K562 (cell line): ENCODE data around the gene RELL1. TPM values are rescaled to one million over a fixed set of nuclear protein-coding genes. Genes with fewer than 3 reads are reported as not detected.

Experiments used
- ATAC-seq: fragments of 200-7000 bp; cut with Tn5 transposase; 3 replicates; pipeline ENCODE4 v1.9.1; 2020; ENCODE audit warnings: moderate library complexity
- BruUV-seq: library from RNA; stranded (reverse); fragments of 400-500 nt; replicated peaks from 2 replicates; lab custom pipeline; 2021; lab: Mats Ljungman, UMichigan
- CTCF ChIA-PET: fragments of 300-600 bp; formaldehyde crosslinking; extraction: SDS; loops from one replicate; lab custom pipeline; 2021; ENCODE audit warnings: low intra/inter-chr PET ratio; lab: Yijun Ruan, JAX
- POLR2A ChIA-PET: fragments of 300-600, 350-650 bp; sonication (Branson Sonifier 250); formaldehyde crosslinking; extraction: SDS; loops from one replicate; lab custom pipeline; 2021; ENCODE audit warnings: antibody characterized with exemption, inconsistent platforms; lab: Yijun Ruan, JAX
- DNase-seq, 4 experiments: peaks; one replicate each; pipeline versions ENCODE4 v3.0.0 to v3.0.0-alpha.2; 2011 to 2018; ENCODE audit warnings: low spot score in 3 of 4, mixed read lengths in 3 of 4; ENCODE audit errors: extremely low read depth in 1 of 4
- FAIRE-seq: peaks from 2 replicates; lab custom pipeline; 2011; peaks lifted over from hg19 to GRCh38; lab: Jason Lieb, UNC
- H2AFZ ChIP-seq: 2 replicates; pipeline ENCODE4 v1.6.0; 2011; ENCODE audit warnings: low read depth, low read length, control low read depth, inconsistent platforms
- H3K27ac ChIP-seq: fragments of 200-600 bp; 3 replicates; pipeline ENCODE4 v1.8.0; 2011; ENCODE audit warnings: low read depth, mild to moderate bottlenecking, control low read depth, inconsistent platforms, low read length, moderate library complexity, mixed read lengths; ENCODE audit errors: extremely low read depth
- H3K27me3 ChIP-seq, 2 experiments: fragments of 300-600 bp in 1 of 2; 2 replicates in 1 of 2; 3 replicates in 1 of 2; pipeline versions ENCODE4 v1.6.0 to v1.8.0; 2011; ENCODE audit warnings: inconsistent platforms in 2 of 2, low read length in 2 of 2, mild to moderate bottlenecking in 1 of 2, mixed read lengths in 1 of 2, moderate library complexity in 1 of 2; ENCODE audit not compliant: control insufficient read depth in 2 of 2, insufficient read depth in 2 of 2
- H3K36me3 ChIP-seq: fragments of 300-600 bp; 3 replicates; pipeline ENCODE4 v1.8.0; 2011; ENCODE audit warnings: mild to moderate bottlenecking, low read length, inconsistent platforms; ENCODE audit not compliant: control insufficient read depth, insufficient read depth
- H3K4me1 ChIP-seq, 2 experiments: fragments of 200-600 bp in 1 of 2; replicated peaks in 1 of 2; 2 replicates in 1 of 2; 3 replicates in 1 of 2; pipeline versions ENCODE4 v1.5.1 to v1.8.0; 2011; ENCODE audit warnings: inconsistent platforms in 2 of 2, low read length in 2 of 2, mild to moderate bottlenecking in 1 of 2, mixed read lengths in 1 of 2, moderate library complexity in 1 of 2; ENCODE audit not compliant: control insufficient read depth in 2 of 2, insufficient read depth in 2 of 2
- H3K4me2 ChIP-seq: 2 replicates; pipeline ENCODE4 v1.6.1; 2011; ENCODE audit warnings: low read length, control low read depth, inconsistent platforms, mixed read lengths; ENCODE audit not compliant: insufficient read depth
- H3K4me3 ChIP-seq: fragments of 200-600 bp; sonication (generic), shearing (Covaris generic); 2 replicates; pipeline ENCODE4 v1.5.1; 2016; ENCODE audit warnings: control low read depth, inconsistent platforms
- H3K79me2 ChIP-seq: fragments of 200-600 bp; 3 replicates; pipeline ENCODE4 v1.8.0; 2011; ENCODE audit warnings: low read length, inconsistent platforms; ENCODE audit not compliant: control insufficient read depth, insufficient read depth
- H3K9ac ChIP-seq, 2 experiments: 2 replicates each; pipeline versions ENCODE4 v1.6.0 to v1.6.1; 2011; ENCODE audit warnings: low read depth in 2 of 2, low read length in 2 of 2, control low read depth in 1 of 2, inconsistent platforms in 1 of 2, mild to moderate bottlenecking in 1 of 2, mixed read lengths in 1 of 2; ENCODE audit not compliant: insufficient read depth in 1 of 2
- H3K9me1 ChIP-seq: one replicate; pipeline ENCODE4 v1.6.0; 2011; ENCODE audit warnings: inconsistent platforms, mild to moderate bottlenecking, low read length, moderate library complexity; ENCODE audit not compliant: control insufficient read depth, insufficient read depth
- H3K9me3 ChIP-seq: replicated peaks from 2 replicates; pipeline ENCODE4 v1.5.1; 2011; ENCODE audit warnings: low read depth, low read length, inconsistent platforms; ENCODE audit not compliant: control insufficient read depth, insufficient read depth
- H4K20me1 ChIP-seq: replicated peaks from 2 replicates; pipeline ENCODE4 v1.6.1; 2011; ENCODE audit warnings: low read length, inconsistent platforms, mixed read lengths; ENCODE audit not compliant: control insufficient read depth, insufficient read depth
- BHLHE40 ChIP-seq: IDR thresholded peaks from 2 replicates; pipeline ENCODE4 v1.6.1; 2011; ENCODE audit warnings: low read length, improper control_type of control experiment
- CUX1 ChIP-seq: fragments of 200-800 bp; sonication (Bioruptor generic); IDR thresholded peaks from 2 replicates; pipeline ENCODE4 v1.6.1; 2016; ENCODE audit warnings: missing genetic modification characterization, missing compliant biosample characterization
- GTF2A2 ChIP-seq: IDR thresholded peaks from 2 replicates; pipeline ENCODE4 v1.6.1; 2016; ENCODE audit warnings: mild to moderate bottlenecking, missing genetic modification characterization, missing compliant biosample characterization
- HDAC1 ChIP-seq, 2 experiments: fragments of 450-650 bp; IDR thresholded peaks; 2 replicates each; pipeline ENCODE4 v1.6.1; 2016 to 2017; ENCODE audit warnings: inconsistent platforms in 1 of 2, mild to moderate bottlenecking in 1 of 2, moderate library complexity in 1 of 2
- MEF2D ChIP-seq: conservative IDR thresholded peaks from 2 replicates; pipeline ENCODE4 v1.6.1; 2016; ENCODE audit warnings: low read depth, missing genetic modification characterization, missing compliant biosample characterization
- MTA2 ChIP-seq: fragments of 450-650 bp; IDR thresholded peaks from 2 replicates; pipeline ENCODE4 v1.6.1; 2016; ENCODE audit warnings: low read depth
- PTTG1 ChIP-seq: fragments of 450-650 bp; IDR thresholded peaks from 2 replicates; pipeline ENCODE4 v1.6.1; 2016; ENCODE audit warnings: low read depth, mild to moderate bottlenecking, missing genetic modification characterization, missing compliant biosample characterization
- SIN3B ChIP-seq: fragments of 450-650 bp; IDR thresholded peaks from 2 replicates; pipeline ENCODE4 v1.6.1; 2017; ENCODE audit warnings: low read depth, mild to moderate bottlenecking, moderate library complexity
- TCFL5 ChIP-seq: fragments of 250-450 bp; sonication (Bioruptor Pico); conservative IDR thresholded peaks from 2 replicates; pipeline ENCODE4 v1.6.1; 2021; ENCODE audit warnings: mild to moderate bottlenecking, moderate library complexity, matching md5 sums
- TEAD1 ChIP-seq, 2 experiments: fragments of 450-650 bp in 1 of 2; sonication (generic) in 1 of 2; formaldehyde crosslinking; IDR thresholded peaks; 2 replicates each; pipeline versions ENCODE4 v1.4.0 to v1.8.0; 2020 to 2022; ENCODE audit warnings: mild to moderate bottlenecking in 2 of 2, missing genetic modification reagents in 1 of 2
- TEAD2 ChIP-seq: fragments of 450-650 bp; IDR thresholded peaks from 2 replicates; pipeline ENCODE4 v1.6.1; 2016; ENCODE audit warnings: missing genetic modification characterization, control low read depth, missing compliant biosample characterization
- THRAP3 ChIP-seq: fragments of 450-650 bp; IDR thresholded peaks from 2 replicates; pipeline ENCODE4 v1.6.1; 2016; ENCODE audit warnings: mild to moderate bottlenecking, inconsistent platforms, borderline replicate concordance
- ZNF274 ChIP-seq: IDR thresholded peaks from 2 replicates; pipeline ENCODE4 v1.6.1; 2011; ENCODE audit warnings: low read depth, mild to moderate bottlenecking, low read length, moderate library complexity, borderline replicate concordance
- ZNF586 ChIP-seq: fragments of 450-650 bp; formaldehyde crosslinking; conservative IDR thresholded peaks from 2 replicates; pipeline ENCODE4 v1.4.0; 2020; ENCODE audit warnings: mild to moderate bottlenecking, moderate library complexity
- ZNF830 ChIP-seq: fragments of 250-450 bp; sonication (Bioruptor Pico); IDR thresholded peaks from 2 replicates; pipeline ENCODE4 v1.5.0; 2021; ENCODE audit warnings: mild to moderate bottlenecking
- WGBS: fragments of 100-300 bp; shearing (Covaris generic); methylation state at CpG from one replicate; pipeline ENCODE4 v1.1.6; 2016; ENCODE audit warnings: low coverage, mixed read lengths; ENCODE audit not compliant: insufficient coverage; ENCODE audit errors: missing lambda C conversion rate; 5-methylcytosine and 5-hydroxymethylcytosine counted together
- in situ Hi-C: fragments of 300-500 bp; cut with MboI; formaldehyde crosslinking; loops from 4 replicates; pipeline ENCODE4 v1.15.0; 2018; ENCODE audit warnings: inconsistent platforms, mixed read lengths
- intact Hi-C: fragments of 100-400 bp; cut with micrococcal nuclease; formaldehyde crosslinking; loops from 2 replicates; pipeline ENCODE4 v1.14.2; 2022
- polyA plus RNA-seq, 8 experiments: library from polyadenylated mRNA; depleted of rRNA in 4 of 8; stranded (reverse) in 5 of 8; unstranded in 3 of 8; fragments of >200 nt; fragmentation: Nextera tagmentation in 2 of 8; fragmentation: Illumina TruSeq in 1 of 8; extraction: Ambion mirVana in 2 of 8; extraction: Trizol in 1 of 8; gene quantifications; 2 replicates each; pipeline versions ENCODE4 v1.2.1 to v1.2.3, GENCODE V29; 2011 to 2014; ENCODE audit warnings: inconsistent platforms in 1 of 8, missing spikeins in 1 of 8
- total RNA-seq, 7 experiments: library from RNA; depleted of rRNA in 6 of 7; stranded (reverse); fragments of >200 nt in 6 of 7; fragmentation: Illumina TruSeq in 2 of 7; extraction: Trizol in 2 of 7; gene quantifications; 2 replicates each; pipeline versions ENCODE4 v1.2.1 to v1.2.3, GENCODE V29; 2011 to 2021; ENCODE audit warnings: low replicate concordance in 1 of 7
- TF ChIP-seq, protein P1 (sequence below): fragments of 450-650 bp; formaldehyde crosslinking; IDR thresholded peaks from 2 replicates; pipeline ENCODE4 v1.4.0; 2020; ENCODE audit warnings: mild to moderate bottlenecking, moderate library complexity

The RELL1 gene
- total and polyA plus RNA-seq, 9 of the 15 experiments (the other 6 are each of a cell fraction or from before 2014, with no cell fraction given), result 0.06 to 3.5 (median 1.7) TPM; not detected in 1

GRCh38 chr4:37671072-37671471 is 15.1 kb downstream of the RELL1 start:
- Histone ChIP-seq H3K36me3 (no peaks in the 10 kb centered on the region), H3K4me1 (no peaks in the 10 kb centered on the region; a peak in 1 of 5 replicates), H3K9ac (no peak overlapping the region), H3K9me3 (no peaks in the 10 kb centered on the region), H3K27me3 (no peaks in the 10 kb centered on the region), H3K4me2 (no peak overlapping the region), H4K20me1 (no peaks in the 10 kb centered on the region), H3K79me2 (no peaks in the 10 kb centered on the region), H3K9me1 (no peaks in the 10 kb centered on the region), H3K27ac (no peak overlapping the region), H2AFZ (no peak overlapping the region), H3K4me3 (no peak overlapping the region)
- WGBS, result 5% methylated on average over 2 of the region's 2 CpGs
- in situ Hi-C loops (no loop called here), intact Hi-C loops (no loop called here)
- CTCF ChIA-PET, result no interaction called here
- ATAC-seq (no peak), DNase-seq (no peak), FAIRE-seq (no peak)
- POLR2A ChIA-PET, result no interaction called here
- no TSS peak for BruUV-seq
- 0 out of 2 replicates have a peak, but pooled peaks have one; percentile 77 for TF ChIP-seq MEF2D (tag)
- no peak for TF ChIP-seq MTA2
- TF ChIP-seq PTTG1 (tag), result peak; percentile 83
- no peak for TF ChIP-seq ZNF830 (CRISPR knock-in tag)
- peak; percentile 71; the same call in 1 of the 2 replicates for TF ChIP-seq TEAD2 (tag)
- no peak for TF ChIP-seq ZNF586 (CRISPR knock-in tag)
- TF ChIP-seq CUX1, result no peak
- no peak for TF ChIP-seq GTF2A2 (tag)
- TF ChIP-seq BHLHE40, result no peak
- no peak for TF ChIP-seq ZNF274
- no peak for TF ChIP-seq HDAC1 (IDR thresholded peaks at IDR 0.05)
- TF ChIP-seq TCFL5 (CRISPR knock-in tag), result 0 out of 2 replicates have a peak, but pooled peaks have one; percentile 36
- TF ChIP-seq SIN3B, result no peak
- TF ChIP-seq THRAP3, result no peak
- TF ChIP-seq, protein P1, sequence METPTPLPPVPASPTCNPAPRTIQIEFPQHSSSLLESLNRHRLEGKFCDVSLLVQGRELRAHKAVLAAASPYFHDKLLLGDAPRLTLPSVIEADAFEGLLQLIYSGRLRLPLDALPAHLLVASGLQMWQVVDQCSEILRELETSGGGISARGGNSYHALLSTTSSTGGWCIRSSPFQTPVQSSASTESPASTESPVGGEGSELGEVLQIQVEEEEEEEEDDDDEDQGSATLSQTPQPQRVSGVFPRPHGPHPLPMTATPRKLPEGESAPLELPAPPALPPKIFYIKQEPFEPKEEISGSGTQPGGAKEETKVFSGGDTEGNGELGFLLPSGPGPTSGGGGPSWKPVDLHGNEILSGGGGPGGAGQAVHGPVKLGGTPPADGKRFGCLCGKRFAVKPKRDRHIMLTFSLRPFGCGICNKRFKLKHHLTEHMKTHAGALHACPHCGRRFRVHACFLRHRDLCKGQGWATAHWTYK (CRISPR knock-in tag), result no peak
- 0 out of 4 replicates have a peak, but pooled peaks of 1 of the 2 experiments have one; percentile 34 for TF ChIP-seq TEAD1 (CRISPR knock-in tag; IDR thresholded peaks at IDR 0.05)
